IMR-90 (cell line): ENCODE measurements around the gene ACYP2. TPM values are rescaled to one million over a fixed set of nuclear protein-coding genes. Genes with fewer than 3 reads are reported as not detected.

ENCODE experiments used
- ATAC-seq: fragments of 200-7000 bp; cut with Tn5 transposase; 2 replicates; pipeline ENCODE4 v1.9.1; 2020; ENCODE audit warnings: low read depth, mild to moderate bottlenecking, moderate library complexity
- BruUV-seq: library from RNA; stranded (reverse); fragments of 400-500 nt; replicated peaks from 2 replicates; lab custom pipeline; 2021; lab: Mats Ljungman, UMichigan
- CTCF ChIA-PET: fragments of 300-600 bp; formaldehyde crosslinking; extraction: SDS; loops from one replicate; lab custom pipeline; 2021; ENCODE audit warnings: antibody characterized with exemption; lab: Yijun Ruan, JAX
- POLR2A ChIA-PET: fragments of 300-600 bp; sonication (Branson Sonifier 250); formaldehyde crosslinking; loops from one replicate; lab custom pipeline; 2022; ENCODE audit warnings: antibody characterized with exemption; ENCODE audit not compliant: unreplicated experiment; lab: Charles Lee
- DNase-seq: peaks from one replicate; pipeline ENCODE4 v3.0.0; 2013
- H2AFZ ChIP-seq: replicated peaks from 2 replicates; pipeline ENCODE3; 2013; ENCODE audit warnings: low read length, mild to moderate bottlenecking; ENCODE audit not compliant: poor library complexity
- H2AK5ac ChIP-seq: 2 replicates; pipeline ENCODE4 v1.6.1; 2013; ENCODE audit warnings: low read depth, low read length, inconsistent platforms
- H2AK9ac ChIP-seq: replicated peaks from 2 replicates; pipeline ENCODE3; 2013; ENCODE audit warnings: mild to moderate bottlenecking, low read depth, low read length, moderate library complexity; ENCODE audit not compliant: poor library complexity
- H2BK120ac ChIP-seq: 2 replicates; pipeline ENCODE4 v1.6.1; 2013; ENCODE audit warnings: low read depth, low read length, inconsistent platforms
- H2BK15ac ChIP-seq: 3 replicates; pipeline ENCODE4 v1.6.1; 2013; ENCODE audit warnings: low read depth, low read length, inconsistent platforms
- H2BK20ac ChIP-seq: 2 replicates; pipeline ENCODE4 v1.6.1; 2013; ENCODE audit warnings: low read depth, mild to moderate bottlenecking, inconsistent platforms, low read length, moderate library complexity
- H2BK5ac ChIP-seq: 2 replicates; pipeline ENCODE4 v1.6.1; 2013; ENCODE audit warnings: mild to moderate bottlenecking, low read depth, low read length, inconsistent platforms; ENCODE audit not compliant: poor library complexity, severe bottlenecking
- H3K14ac ChIP-seq: replicated peaks from 2 replicates; pipeline ENCODE4 v1.6.1; 2013; ENCODE audit warnings: low read depth, low read length, inconsistent platforms
- H3K18ac ChIP-seq: 2 replicates; pipeline ENCODE4 v1.6.1; 2013; ENCODE audit warnings: low read depth, low read length, control low read depth
- H3K23ac ChIP-seq: 2 replicates; pipeline ENCODE4 v1.6.1; 2013; ENCODE audit warnings: low read depth, low read length, inconsistent platforms
- H3K27ac ChIP-seq: 2 replicates; pipeline ENCODE4 v1.5.1; 2013; ENCODE audit warnings: mild to moderate bottlenecking, control low read depth, low read length; ENCODE audit not compliant: insufficient read depth
- H3K27me3 ChIP-seq: 2 replicates; pipeline ENCODE4 v1.6.1; 2013; ENCODE audit warnings: low read length; ENCODE audit not compliant: control insufficient read depth, insufficient read depth
- H3K36me3 ChIP-seq: 2 replicates; pipeline ENCODE4 v1.6.1; 2013; ENCODE audit warnings: low read length, mixed read lengths; ENCODE audit not compliant: control insufficient read depth, insufficient read depth
- H3K4ac ChIP-seq: 2 replicates; pipeline ENCODE4 v1.6.1; 2013; ENCODE audit warnings: low read depth, low read length, inconsistent platforms
- H3K4me1 ChIP-seq: 2 replicates; pipeline ENCODE4 v1.6.1; 2013; ENCODE audit warnings: low read length, mixed read lengths; ENCODE audit not compliant: control insufficient read depth, insufficient read depth
- H3K4me2 ChIP-seq: 2 replicates; pipeline ENCODE4 v1.6.1; 2013; ENCODE audit warnings: low read depth, mild to moderate bottlenecking, control low read depth, low read length, moderate library complexity
- H3K4me3 ChIP-seq: 2 replicates; pipeline ENCODE4 v1.5.1; 2013; ENCODE audit warnings: low read depth, mild to moderate bottlenecking, control low read depth, low read length, moderate library complexity; ENCODE audit not compliant: insufficient read depth
- H3K56ac ChIP-seq: 2 replicates; pipeline ENCODE4 v1.6.1; 2013; ENCODE audit warnings: low read length, inconsistent platforms; ENCODE audit not compliant: insufficient read depth; ENCODE audit errors: extremely low read depth
- H3K79me1 ChIP-seq, 2 experiments: 2 replicates each; pipeline ENCODE4 v1.6.1; 2013; ENCODE audit warnings: low read length in 2 of 2, inconsistent platforms in 1 of 2, low read depth in 1 of 2
- H3K9ac ChIP-seq: 2 replicates; pipeline ENCODE4 v1.6.1; 2013; ENCODE audit warnings: low read depth, low read length, control low read depth
- H3K9me1 ChIP-seq: 2 replicates; pipeline ENCODE4 v1.6.1; 2013; ENCODE audit warnings: low read length, inconsistent platforms; ENCODE audit not compliant: insufficient read depth
- H3K9me3 ChIP-seq: 2 replicates; pipeline ENCODE4 v1.6.1; 2013; ENCODE audit warnings: low read length; ENCODE audit not compliant: control insufficient read depth, insufficient read depth
- H4K20me1 ChIP-seq: 2 replicates; pipeline ENCODE4 v1.6.1; 2013; ENCODE audit warnings: low read length, inconsistent platforms; ENCODE audit not compliant: insufficient read depth
- H4K5ac ChIP-seq: 2 replicates; pipeline ENCODE4 v1.6.1; 2013; ENCODE audit warnings: mild to moderate bottlenecking, low read depth, low read length, control low read depth
- H4K8ac ChIP-seq, 2 experiments: 2 replicates each; pipeline ENCODE4 v1.6.1; 2013; ENCODE audit warnings: low read depth in 2 of 2, low read length in 2 of 2, control low read depth in 1 of 2, inconsistent platforms in 1 of 2
- H4K91ac ChIP-seq: 2 replicates; pipeline ENCODE4 v1.6.1; 2013; ENCODE audit warnings: low read depth, low read length, inconsistent platforms; ENCODE audit not compliant: insufficient read depth
- BHLHE40 ChIP-seq: fragments of 150-350 bp; IDR thresholded peaks from 2 replicates; pipeline ENCODE4 v1.6.1; 2016; ENCODE audit warnings: mild to moderate bottlenecking, low read depth, low read length
- CEBPB ChIP-seq: IDR thresholded peaks from 2 replicates; pipeline ENCODE4 v1.6.1; 2012; ENCODE audit warnings: low read depth, low read length, improper control_type of control experiment
- CHD1 ChIP-seq: IDR thresholded peaks from 2 replicates; pipeline ENCODE4 v1.6.1; 2012; ENCODE audit warnings: low read depth, low read length, improper control_type of control experiment
- CTCF ChIP-seq: conservative IDR thresholded peaks from 2 replicates; pipeline ENCODE4 v1.5.1; 2012; ENCODE audit warnings: mild to moderate bottlenecking, low read depth, low read length, improper control_type of control experiment
- ELK1 ChIP-seq: fragments of 150-350 bp; IDR thresholded peaks from 2 replicates; pipeline ENCODE4 v1.6.1; 2016; ENCODE audit warnings: low read depth, mild to moderate bottlenecking, low read length, moderate library complexity, borderline replicate concordance
- FOS ChIP-seq: fragments of 150-350 bp; IDR thresholded peaks from 2 replicates; pipeline ENCODE4 v1.6.1; 2016; ENCODE audit warnings: low read depth, low read length
- MAFK ChIP-seq: IDR thresholded peaks from 2 replicates; pipeline ENCODE4 v1.6.1; 2012; ENCODE audit warnings: low read depth, low read length, improper control_type of control experiment
- MAZ ChIP-seq: IDR thresholded peaks from 2 replicates; pipeline ENCODE4 v1.6.1; 2012; ENCODE audit warnings: low read depth, mild to moderate bottlenecking, low read length, improper control_type of control experiment, moderate library complexity, borderline replicate concordance
- MXI1 ChIP-seq: IDR thresholded peaks from 2 replicates; pipeline ENCODE4 v1.6.1; 2012; ENCODE audit warnings: low read depth, mild to moderate bottlenecking, low read length, moderate library complexity, borderline replicate concordance
- NFE2L2 ChIP-seq: fragments of 150-350 bp; IDR thresholded peaks from 2 replicates; pipeline ENCODE4 v1.6.1; 2016; ENCODE audit warnings: low read depth, mild to moderate bottlenecking, low read length
- POLR2A ChIP-seq: IDR thresholded peaks from 2 replicates; pipeline ENCODE4 v1.6.1; 2012; ENCODE audit warnings: mild to moderate bottlenecking, low read depth, low read length
- RAD21 ChIP-seq: IDR thresholded peaks from 2 replicates; pipeline ENCODE4 v1.6.1; 2012; ENCODE audit warnings: low read length, improper control_type of control experiment
- RCOR1 ChIP-seq: IDR thresholded peaks from 2 replicates; pipeline ENCODE4 v1.6.1; 2012; ENCODE audit warnings: mild to moderate bottlenecking, low read length, improper control_type of control experiment; ENCODE audit not compliant: insufficient replicate concordance
- RFX5 ChIP-seq: IDR thresholded peaks from 2 replicates; pipeline ENCODE4 v1.8.0; 2012; ENCODE audit warnings: low read depth, mild to moderate bottlenecking, low read length, moderate library complexity
- SMC3 ChIP-seq: fragments of 150-350 bp; IDR thresholded peaks from 2 replicates; pipeline ENCODE4 v1.6.1; 2016; ENCODE audit warnings: low read depth, mild to moderate bottlenecking, antibody characterized with exemption, low read length, moderate library complexity
- USF2 ChIP-seq: fragments of 150-350 bp; IDR thresholded peaks from 2 replicates; pipeline ENCODE4 v1.6.1; 2017; ENCODE audit warnings: mild to moderate bottlenecking, antibody characterized with exemption, low read length, low read depth
- WGBS, 2 experiments: methylation state at CpG; one replicate each; pipeline versions ENCODE4 v1.1.5 to v1.1.7; 2013; ENCODE audit warnings: missing lambda C conversion rate in 2 of 2; ENCODE audit not compliant: insufficient read length in 1 of 2; ENCODE audit errors: extremely low coverage in 2 of 2; 5-methylcytosine and 5-hydroxymethylcytosine counted together
- dilution Hi-C: fragments of 300-500 bp; cut with HindIII; formaldehyde crosslinking; loops from one replicate; pipeline ENCODE4 v1.14.3; 2018; ENCODE audit warnings: low sequenced_read_pairs; ENCODE audit not compliant: unreplicated experiment
- in situ Hi-C: fragments of 300-500 bp; cut with MboI; formaldehyde crosslinking; loops from 3 replicates; pipeline ENCODE4 v1.14.3; 2019; ENCODE audit warnings: low sequenced_read_pairs, inconsistent platforms, mixed read lengths
- intact Hi-C: fragments of 100-400 bp; cut with micrococcal nuclease; formaldehyde crosslinking; loops from 2 replicates; pipeline ENCODE4 v1.10.0; 2022
- polyA plus RNA-seq, 3 experiments: library from polyadenylated mRNA; depleted of rRNA; stranded (reverse); fragments of >200 nt; gene quantifications; 2 replicates each; pipeline ENCODE4 v1.2.3, GENCODE V29; 2012; ENCODE audit warnings: low replicate concordance in 1 of 3
- total RNA-seq: library from RNA; depleted of rRNA; stranded (reverse); fragments of >200 nt; gene quantifications from 2 replicates; pipeline ENCODE4 v1.2.3, GENCODE V29; 2012

ACYP2 gene
- total and polyA plus RNA-seq, 2 of the 4 experiments (the other 2 are of a cell fraction), result 3.9 to 7.4 TPM

- DNase-seq (no peak), ATAC-seq (no peak)
- Histone ChIP-seq H3K27ac (no peak overlapping the region), H3K79me1 (no peaks in the 10 kb centered on the region), H3K56ac (no peak overlapping the region), H3K4me3 (no peak overlapping the region), H4K91ac (no peak overlapping the region), H2BK15ac (no peak overlapping the region), H2BK120ac (no peak overlapping the region), H3K4me1 (no peaks in the 10 kb centered on the region), H3K23ac (no peak overlapping the region), H3K14ac (no peak overlapping the region), H2BK5ac (no peak overlapping the region), H4K5ac (no peak overlapping the region), H3K9me3 (no peaks in the 10 kb centered on the region), H4K8ac (no peak overlapping the region), H2AK5ac (no peak overlapping the region), H2AFZ (no peak overlapping the region), H3K9me1 (no peaks in the 10 kb centered on the region), H3K9ac (no peak overlapping the region), H4K20me1 (no peaks in the 10 kb centered on the region), H2AK9ac (no peak overlapping the region), H3K27me3 (peaks cover 3% of the 10 kb centered on the region; the same call in 1 of the 2 replicates), H3K36me3 (no peaks in the 10 kb centered on the region), H2BK20ac (no peak overlapping the region), H3K18ac (no peak overlapping the region), H3K4me2 (no peak overlapping the region), H3K4ac (no peak overlapping the region)
- intact Hi-C loops (no loop called here), in situ Hi-C loops (no loop called here), dilution Hi-C loops (no loop called here)
- POLR2A ChIA-PET, result no interaction called here
- no TSS peak for BruUV-seq
- TF ChIP-seq CEBPB (no peak), RAD21 (no peak), POLR2A (no peak), CHD1 (no peak), SMC3 (no peak), RCOR1 (no peak), MAZ (no peak), CTCF (no peak), NFE2L2 (no peak), FOS (no peak), ELK1 (no peak), RFX5 (no peak), MAFK (no peak), MXI1 (no peak), USF2 (no peak), BHLHE40 (no peak)
- CTCF ChIA-PET, result no interaction called here
- WGBS, 2 experiments, result no CpG with 5 or more reads among the region's 2 CpGs
Measured at GRCh38 chr2:54287532-54287931, 172.1 kb downstream of the ACYP2 start.
